Right lobe of liver (tissue), 6 donors: ENCODE measurements around the gene CIITA. TPM values are rescaled to one million over a fixed set of nuclear protein-coding genes. Genes with fewer than 3 reads are reported as not detected.

Source experiments
- ATAC-seq, 4 donors: fragments of 200-7000 bp; cut with Tn5 transposase; one replicate each; pipeline ENCODE4 v1.9.1; 2020; ENCODE audit warnings: mild to moderate bottlenecking in 4 of 4, moderate library complexity in 4 of 4
- DNase-seq, 3 donors: peaks; one replicate each; pipeline ENCODE4 v3.0.0-alpha.2; 2020
- H3K27ac ChIP-seq, 3 donors: fragments of 200-600 bp; one replicate each; pipeline ENCODE4 v1.8.0; 2022
- H3K27me3 ChIP-seq, 2 donors: fragments of 200-600 bp; one replicate each; pipeline ENCODE4 v1.8.0; 2022
- H3K36me3 ChIP-seq, 4 donors: fragments of 200-600 bp; sonication (generic) in 1 of 4; one replicate each; pipeline versions ENCODE4 v1.5.1 to v1.8.0; 2017 to 2022; ENCODE audit warnings: control low read depth in 1 of 4
- H3K4me1 ChIP-seq, 4 donors: fragments of 200-600 bp; sonication (generic) in 1 of 4; one replicate each; pipeline versions ENCODE4 v1.5.1 to v1.8.0; 2017 to 2022; ENCODE audit warnings: control low read depth in 1 of 4
- H3K4me3 ChIP-seq, 3 donors: fragments of 200-600 bp; one replicate each; pipeline ENCODE4 v1.8.0; 2022
- H3K9me3 ChIP-seq, 4 donors: fragments of 200-600 bp; sonication (generic) in 1 of 4; one replicate each; pipeline versions ENCODE4 v1.5.1 to v1.8.0; 2017 to 2022; ENCODE audit warnings: control low read depth in 1 of 4
- POLR2A ChIP-seq: fragments of 450-650 bp; IDR thresholded peaks from one replicate; pipeline ENCODE4 v1.6.1; 2017; ENCODE audit warnings: antibody characterized with exemption, mild to moderate bottlenecking
- WGBS: methylation state at CpG from one replicate; pipeline ENCODE4 v1.1.6; 2018; ENCODE audit warnings: low coverage, low lambda C conversion rate; ENCODE audit not compliant: insufficient coverage; ENCODE audit errors: missing lambda C conversion rate; 5-methylcytosine and 5-hydroxymethylcytosine counted together
- intact Hi-C, 2 donors: fragments of 100-400 bp; cut with DNase I; formaldehyde crosslinking; loops; one replicate each; pipeline versions ENCODE4 v1.11.2 to v1.14.1; 2022
- total RNA-seq, 6 experiments: library from RNA; depleted of rRNA in 2 of 6; stranded (reverse); fragments of >200 nt in 2 of 6; fragmentation: NEBNext Ultra II Directional in 3 of 6; extraction: Animal tissue kit (Norgen Biotek cat#: 25700) in 3 of 6; gene quantifications; one replicate each; pipeline versions ENCODE4 v1.1.0 to v1.2.4, GENCODE V29; 2016 to 2023
- TF ChIP-seq, protein P1 (sequence below), 4 donors: fragments of 200-600 bp in 3 of 4; fragments of 450-650 bp in 1 of 4; IDR thresholded peaks; one replicate each; pipeline versions ENCODE4 v1.5.1 to v1.8.0; 2016 to 2022; ENCODE audit warnings: antibody characterized with exemption in 4 of 4, mild to moderate bottlenecking in 2 of 4
- donor health status: DM: no; HTN: yes; CAD: no.
- donor health status: DM: no; HTN: no; CAD: no.
- donor health status: DM: no; HTN: no; CAD: no.
- donor health status: DM: no; HTN: yes; CAD: no.
- donor health status: DM: no; HTN: yes; CAD: no.

Gene CIITA
- total RNA-seq, 6 experiments from 2014 or later: 0.95 to 6.4 (median 3.3) TPM

DNA sequence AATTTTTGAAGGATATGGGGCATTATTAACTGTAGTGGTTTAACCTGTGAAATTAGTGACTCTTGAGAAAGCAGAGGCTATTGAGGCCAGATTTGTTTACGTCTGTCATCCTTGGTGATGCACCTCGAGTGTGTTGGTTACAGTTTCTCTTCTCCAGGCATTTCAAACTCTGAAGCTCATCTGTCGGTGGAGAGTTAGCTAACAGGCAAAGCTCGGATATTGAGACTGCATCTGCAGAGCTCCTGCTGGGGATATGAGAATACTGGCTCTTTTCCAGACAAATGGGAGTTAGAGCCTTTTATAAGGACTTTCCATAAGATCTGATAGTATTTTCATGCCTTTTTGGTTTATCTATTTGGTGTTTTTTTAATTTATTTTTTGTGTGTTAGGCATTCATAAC, 74.0 kb downstream of the CIITA start:
- Histone ChIP-seq H3K36me3 (no peaks in the 10 kb centered on the region), H3K9me3 (no peaks in the 10 kb centered on the region), H3K27ac (no peak overlapping the region), H3K4me1 (peaks cover 0 to 38% (median 16%) of the 10 kb centered on the region in 4 donors), H3K27me3 (no peaks in the 10 kb centered on the region), H3K4me3 (no peak overlapping the region)
- 29% methylated on average over 4 of the region's 4 CpGs for WGBS
- TF ChIP-seq, protein P1, sequence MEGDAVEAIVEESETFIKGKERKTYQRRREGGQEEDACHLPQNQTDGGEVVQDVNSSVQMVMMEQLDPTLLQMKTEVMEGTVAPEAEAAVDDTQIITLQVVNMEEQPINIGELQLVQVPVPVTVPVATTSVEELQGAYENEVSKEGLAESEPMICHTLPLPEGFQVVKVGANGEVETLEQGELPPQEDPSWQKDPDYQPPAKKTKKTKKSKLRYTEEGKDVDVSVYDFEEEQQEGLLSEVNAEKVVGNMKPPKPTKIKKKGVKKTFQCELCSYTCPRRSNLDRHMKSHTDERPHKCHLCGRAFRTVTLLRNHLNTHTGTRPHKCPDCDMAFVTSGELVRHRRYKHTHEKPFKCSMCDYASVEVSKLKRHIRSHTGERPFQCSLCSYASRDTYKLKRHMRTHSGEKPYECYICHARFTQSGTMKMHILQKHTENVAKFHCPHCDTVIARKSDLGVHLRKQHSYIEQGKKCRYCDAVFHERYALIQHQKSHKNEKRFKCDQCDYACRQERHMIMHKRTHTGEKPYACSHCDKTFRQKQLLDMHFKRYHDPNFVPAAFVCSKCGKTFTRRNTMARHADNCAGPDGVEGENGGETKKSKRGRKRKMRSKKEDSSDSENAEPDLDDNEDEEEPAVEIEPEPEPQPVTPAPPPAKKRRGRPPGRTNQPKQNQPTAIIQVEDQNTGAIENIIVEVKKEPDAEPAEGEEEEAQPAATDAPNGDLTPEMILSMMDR (IDR thresholded peaks at IDR 0.05): no peak
- no peak for TF ChIP-seq POLR2A
- intact Hi-C loops: no loop called here
- no peak for DNase-seq
- ATAC-seq: no peak

DNA sequence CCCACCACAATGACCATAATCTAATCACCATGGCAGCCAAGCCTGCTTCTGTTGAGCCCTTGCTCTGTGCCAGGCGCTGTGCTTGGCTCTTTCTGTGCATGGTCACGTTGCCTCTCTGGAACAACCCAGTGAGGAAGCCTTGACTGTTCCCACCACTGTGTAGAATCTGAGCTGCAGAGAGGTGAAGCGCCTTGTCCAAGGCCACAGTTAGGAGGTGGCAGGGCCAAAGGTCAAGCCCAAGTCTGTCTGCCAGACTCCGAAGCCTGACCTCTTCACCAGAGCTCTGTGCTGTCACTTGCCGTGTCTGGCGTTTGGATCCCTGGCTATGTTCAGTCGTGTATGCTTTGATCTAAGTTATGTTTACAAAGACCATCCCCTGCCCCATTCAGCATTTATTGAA, 77.9 kb downstream of the CIITA start:
- H3K27me3 ChIP-seq: no peaks in the 10 kb centered on the region
- no peak overlapping the region for H3K27ac ChIP-seq
- intact Hi-C loops: no loop called here
- peaks cover 0 to 35% (median 15%) of the 10 kb centered on the region in 4 donors for H3K4me1 ChIP-seq
- TF ChIP-seq, protein P1 (IDR thresholded peaks at IDR 0.05): no peak
- TF ChIP-seq POLR2A: no peak
- peaks cover 0 to 11% (median 1%) of the 10 kb centered on the region in 4 donors for H3K36me3 ChIP-seq
- peak; percentile 4 to 54 (median 38) for ATAC-seq
- no peak for DNase-seq
- 21% methylated on average over 3 of the region's 7 CpGs for WGBS
- no peak overlapping the region for H3K4me3 ChIP-seq
- H3K9me3 ChIP-seq: no peaks in the 10 kb centered on the region

DNA sequence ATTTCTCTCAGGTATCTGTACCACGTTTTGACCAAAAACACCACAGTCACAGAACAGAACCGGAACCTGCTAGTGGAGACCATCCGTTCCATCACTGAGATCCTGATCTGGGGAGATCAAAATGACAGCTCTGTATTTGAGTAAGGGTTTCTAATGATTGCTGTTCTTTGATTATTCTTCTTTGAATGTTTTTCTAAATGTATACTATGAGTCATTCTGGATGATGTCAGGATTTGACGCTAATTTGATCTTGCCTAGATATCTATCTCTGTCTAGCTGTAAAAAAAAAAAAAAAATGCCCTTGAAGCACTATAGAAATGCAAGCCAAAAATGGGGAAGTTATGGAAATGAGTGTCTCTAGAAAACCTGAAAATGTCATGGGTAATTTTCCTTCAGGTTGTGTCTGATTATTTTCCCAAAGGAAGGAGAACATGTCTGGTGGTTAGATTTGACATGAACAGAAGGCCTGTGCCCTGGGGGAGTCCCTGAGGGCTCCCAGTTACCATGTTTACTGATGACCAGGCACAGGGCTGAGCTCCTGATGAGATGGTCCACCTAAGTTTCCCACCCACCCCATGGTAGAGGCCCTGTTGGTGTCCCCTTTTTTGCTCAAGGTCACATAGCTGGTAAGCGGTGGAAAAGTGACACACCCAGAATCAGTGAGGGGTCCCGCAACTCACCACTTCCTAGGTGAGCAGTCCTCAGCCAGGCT, 80.9 kb downstream of the CIITA start:
- WGBS: 78% methylated on average over 6 of the region's 6 CpGs
- Histone ChIP-seq H3K4me3 (no peak overlapping the region), H3K9me3 (no peaks in the 10 kb centered on the region), H3K36me3 (peaks cover 0 to 14% (median 1%) of the 10 kb centered on the region in 4 donors), H3K27ac (no peak overlapping the region), H3K27me3 (no peaks in the 10 kb centered on the region), H3K4me1 (peaks cover 0 to 15% (median 7%) of the 10 kb centered on the region in 4 donors)
- intact Hi-C loops: no loop called here
- ATAC-seq (no peak), DNase-seq (no peak)
- TF ChIP-seq, protein P1 (IDR thresholded peaks at IDR 0.05): no peak
- TF ChIP-seq POLR2A: no peak

DNA sequence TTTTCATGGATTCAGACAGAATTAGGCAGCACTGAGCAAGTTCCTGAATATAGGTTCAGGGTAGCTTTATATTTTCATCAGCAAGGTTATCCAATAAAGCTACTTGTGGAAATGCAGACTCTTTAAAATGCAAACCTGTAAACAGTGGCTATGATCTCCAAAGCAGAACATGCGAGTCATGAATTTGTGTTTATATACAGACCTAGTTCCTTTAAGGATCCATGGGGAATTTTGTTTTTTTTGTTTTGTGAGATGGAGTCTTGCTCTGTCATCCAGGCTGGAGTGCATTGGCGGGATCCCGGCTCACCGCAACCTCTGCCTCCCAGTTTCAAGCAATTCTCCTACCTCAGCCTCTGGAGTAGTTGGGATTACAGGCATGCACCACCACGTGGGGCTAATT, 82.2 kb downstream of the CIITA start:
- Histone ChIP-seq H3K4me3 (no peak overlapping the region), H3K36me3 (peaks cover 0 to 21% (median 2%) of the 10 kb centered on the region in 4 donors), H3K9me3 (no peaks in the 10 kb centered on the region), H3K27ac (no peak overlapping the region), H3K4me1 (peaks cover 0 to 12% (median 5%) of the 10 kb centered on the region in 4 donors), H3K27me3 (no peaks in the 10 kb centered on the region)
- ATAC-seq: no peak
- intact Hi-C loops: no loop called here
- DNase-seq: no peak
- WGBS: 82% methylated on average over 2 of the region's 5 CpGs
- TF ChIP-seq POLR2A: no peak
- TF ChIP-seq, protein P1 (IDR thresholded peaks at IDR 0.05): no peak
